T-helper 2 cell (primary cell): ENCODE measurements around the gene PPP2R5B.

Experiments used
- DNase-seq, 5 experiments: peaks; one replicate each; pipeline versions ENCODE4 v3.0.0 to v3.0.0-alpha.2; 2012 to 2022

PPP2R5B gene

GRCh38 chr11:64908766-64909165, 15.7 kb upstream of the PPP2R5B start:
- no peak for DNase-seq

GRCh38 chr11:64909653-64910343, 14.7 kb upstream of the PPP2R5B start:
- DNase-seq: no peak

DNA sequence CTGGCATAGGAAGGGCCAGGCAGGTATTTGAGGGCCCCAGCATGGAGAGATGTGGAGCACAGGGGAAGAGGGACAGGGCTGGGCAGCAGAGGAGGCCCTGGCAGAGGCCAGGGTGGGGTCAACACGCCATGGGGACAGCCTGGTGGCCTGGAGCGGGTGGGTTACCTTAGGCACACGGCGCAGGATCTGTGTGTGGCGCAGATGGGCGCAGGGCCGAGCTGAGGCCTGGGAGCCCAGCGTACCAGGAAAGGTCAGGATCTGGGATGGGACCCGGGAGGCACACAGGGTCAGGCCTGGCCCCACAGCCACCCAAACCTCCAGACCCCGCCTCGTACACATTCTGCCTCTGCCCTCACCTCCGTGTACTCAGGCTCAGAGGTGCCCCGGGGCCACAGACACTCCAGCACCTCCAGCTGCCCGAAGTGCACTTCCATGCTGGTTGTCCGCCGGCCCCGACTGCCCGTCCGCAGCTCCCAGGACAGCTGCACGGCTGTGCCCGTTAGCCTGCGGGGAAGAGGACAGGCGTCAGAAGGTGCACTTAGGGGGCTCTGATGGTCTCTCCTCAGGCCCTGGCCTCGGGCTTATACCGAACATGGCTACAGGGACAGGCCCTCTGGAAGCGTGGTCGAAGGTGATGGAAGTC, 13.9 kb upstream of the PPP2R5B start:
- DNase-seq: no peak

GRCh38 chr11:64911142-64911541, 13.3 kb upstream of the PPP2R5B start:
- no peak for DNase-seq

- no peak for DNase-seq
Observed at GRCh38 chr11:64911689-64912088, 12.8 kb upstream of the PPP2R5B start.

DNA sequence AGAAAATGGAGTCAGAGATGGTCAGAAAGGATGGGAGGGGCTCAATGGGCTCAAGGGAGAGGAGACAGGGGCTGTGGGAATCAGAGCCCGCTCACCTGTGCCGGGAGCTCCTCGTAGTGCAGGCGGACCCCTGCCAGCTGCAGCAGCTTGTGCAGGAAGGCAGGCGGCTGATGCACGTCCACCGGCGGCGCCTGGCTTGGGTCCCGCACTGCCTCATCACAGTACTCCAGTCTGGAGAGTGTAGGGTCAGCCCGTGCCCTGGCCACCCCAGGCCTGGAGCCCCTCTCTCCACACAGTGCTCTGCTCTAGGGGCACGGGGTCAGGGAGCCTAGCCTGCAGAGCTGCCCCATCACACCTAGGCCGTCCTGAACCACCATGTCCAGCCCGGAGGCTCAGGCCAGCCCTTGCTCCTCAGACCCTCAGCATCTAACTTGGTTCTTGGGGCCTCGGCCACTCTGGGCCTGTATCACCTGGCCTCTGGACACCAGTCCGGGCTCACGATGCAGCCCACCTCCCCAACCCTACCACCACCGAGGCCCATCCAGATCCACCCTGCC, 11.2 kb upstream of the PPP2R5B start:
- no peak for DNase-seq

GRCh38 chr11:64914123-64914522, 10.4 kb upstream of the PPP2R5B start:
- no peak for DNase-seq

DNA sequence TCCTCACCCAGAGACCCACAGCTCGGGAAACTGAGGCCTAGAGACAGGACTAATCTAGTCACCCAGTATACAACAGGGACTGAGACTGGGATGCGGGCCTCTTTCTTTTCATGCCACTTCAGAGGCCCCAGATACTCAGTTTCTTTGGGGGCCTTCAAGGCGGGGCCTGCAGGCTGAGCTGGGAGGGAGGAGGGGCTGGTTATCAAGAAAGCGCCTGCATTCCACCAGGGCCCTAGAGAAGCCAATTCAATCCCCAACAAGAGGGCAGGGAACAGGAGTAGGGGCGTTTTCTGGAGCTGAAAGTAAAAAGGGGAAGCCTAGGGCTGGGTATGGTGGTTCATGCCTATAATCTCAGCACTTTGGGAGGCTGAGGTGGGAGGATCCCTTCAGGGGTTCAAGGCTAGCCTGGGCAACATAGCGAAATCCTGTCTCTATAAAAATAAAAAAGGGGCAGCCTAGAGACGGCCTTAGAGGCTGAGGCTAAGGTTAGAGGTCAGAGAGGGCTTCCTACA, 9.1 kb upstream of the PPP2R5B start:
- no peak for DNase-seq

DNA sequence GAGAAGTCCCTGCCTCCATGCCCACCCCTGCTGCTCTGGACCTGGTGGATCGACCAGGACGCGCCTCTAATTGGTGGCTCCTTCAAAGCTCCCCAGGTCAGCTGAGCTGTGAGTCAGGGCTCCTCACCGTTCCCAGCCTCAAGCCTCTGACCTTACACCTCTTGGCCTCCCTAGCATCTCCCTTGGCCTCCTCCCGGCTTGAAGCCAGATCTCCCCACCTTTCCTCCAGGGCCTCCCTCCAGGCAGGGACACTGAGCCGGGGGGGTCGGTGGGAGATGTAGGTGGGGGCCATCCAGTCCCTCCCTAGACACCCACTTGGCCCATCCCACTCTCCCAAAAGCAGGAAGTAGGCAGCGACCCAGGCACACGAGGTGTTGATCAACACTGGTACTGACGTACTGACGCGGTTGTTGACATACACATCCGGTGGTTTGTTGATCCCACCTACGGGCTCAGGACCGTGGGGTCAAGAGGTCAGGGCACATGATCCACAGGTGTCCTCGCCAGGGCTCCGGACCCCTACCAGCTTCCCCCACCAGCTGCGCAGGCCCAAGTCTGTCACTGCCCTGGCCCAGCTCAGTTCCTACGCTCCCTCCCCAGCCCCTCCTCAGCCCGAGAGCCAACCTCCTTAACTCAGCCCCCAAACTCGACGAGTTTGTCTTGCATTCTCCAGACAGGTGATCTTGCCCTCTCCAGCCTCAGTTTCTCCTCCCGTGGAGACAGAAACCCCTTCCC, 8.3 kb upstream of the PPP2R5B start:
- DNase-seq: peak in 3 of 5 experiments; percentile 35 to 76 (median 55)

DNA sequence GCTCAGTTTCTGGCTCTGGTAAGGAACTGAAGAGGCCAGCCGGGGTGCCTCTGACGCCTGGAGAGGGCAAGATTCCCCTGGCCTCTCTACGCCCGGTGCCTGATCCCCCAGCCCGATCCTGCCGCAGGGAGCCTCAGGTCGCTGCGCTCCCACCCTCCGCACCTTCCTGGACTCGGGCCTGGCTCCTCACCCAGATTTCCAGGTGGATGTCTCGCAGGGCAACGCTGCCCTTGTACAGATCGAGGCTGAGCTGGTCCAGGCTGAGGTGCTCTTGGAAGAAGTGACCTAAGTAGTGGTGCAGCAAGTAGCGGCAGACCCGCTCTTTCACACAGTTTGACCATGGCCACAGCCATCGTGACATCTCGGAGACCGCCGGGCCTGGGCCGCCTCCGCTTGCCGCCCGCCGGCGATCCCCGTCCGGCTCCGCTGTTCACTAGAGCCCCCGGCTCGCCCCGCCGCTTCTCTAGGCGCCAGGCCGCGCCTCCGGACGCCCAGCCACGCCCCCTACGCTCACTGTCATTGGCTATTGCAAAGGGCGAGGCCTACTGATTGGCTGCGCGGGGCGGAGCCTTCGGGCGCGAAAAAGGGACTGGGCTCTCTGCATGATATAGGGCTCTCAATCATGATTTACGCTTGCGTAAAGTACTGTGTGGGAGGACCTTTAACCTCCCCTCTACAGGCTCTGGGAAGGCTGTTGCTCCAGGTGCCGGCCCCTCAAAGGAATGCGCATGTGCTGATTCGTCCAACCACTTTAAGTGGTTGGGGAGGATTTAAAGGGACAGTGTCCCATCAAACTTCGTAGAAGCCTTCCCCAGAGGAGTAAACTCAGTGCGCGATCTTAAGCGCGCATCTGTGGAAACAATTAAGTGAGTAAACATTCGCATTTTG, 7.5 kb upstream of the PPP2R5B start, which contains the start of gene ATG2A:
ATG2A (minus strand) TSS at position 435 of the 888 bp plus-strand sequence; CDS start at position 361, 74 bp downstream.
- DNase-seq: peak; percentile 96 to 100 (median 98)

DNA sequence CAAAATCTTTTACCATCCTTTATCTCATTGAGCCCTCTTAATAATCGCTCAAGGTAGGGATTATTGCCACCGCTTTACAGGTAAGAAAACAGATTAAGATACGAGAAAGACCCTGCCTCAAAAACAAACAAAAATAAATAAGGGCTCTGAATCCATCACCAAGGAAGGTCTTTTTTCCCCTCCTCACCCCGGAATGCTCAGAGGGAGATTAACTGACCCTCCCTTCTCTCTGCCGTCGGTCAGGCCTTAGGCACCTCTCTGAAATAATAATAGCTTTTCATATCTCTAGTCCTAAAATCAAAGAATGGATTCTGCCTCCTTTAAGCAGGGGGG, 6.9 kb upstream of the PPP2R5B start:
- no peak for DNase-seq

DNA sequence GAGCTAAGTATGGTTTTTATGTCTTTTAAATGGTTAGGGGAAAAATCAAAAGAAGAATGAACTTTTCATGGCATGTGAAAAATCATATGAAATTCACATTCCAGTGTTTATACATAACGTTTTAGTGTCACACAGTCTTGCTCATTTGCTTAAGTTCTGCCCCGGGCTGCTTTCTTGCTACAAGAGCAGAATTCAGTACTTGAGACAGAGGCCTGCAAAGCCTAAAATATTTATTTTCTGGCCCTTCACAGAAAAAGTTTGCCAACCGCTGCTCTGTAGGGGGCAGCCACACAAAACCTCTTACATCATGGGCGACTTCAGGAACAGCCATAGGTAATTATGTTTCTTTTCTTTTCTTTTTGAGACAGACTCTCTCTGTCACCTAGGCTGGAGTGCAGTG, 6.5 kb upstream of the PPP2R5B start:
- peak in 1 of 5 experiments; percentile 19 for DNase-seq

DNA sequence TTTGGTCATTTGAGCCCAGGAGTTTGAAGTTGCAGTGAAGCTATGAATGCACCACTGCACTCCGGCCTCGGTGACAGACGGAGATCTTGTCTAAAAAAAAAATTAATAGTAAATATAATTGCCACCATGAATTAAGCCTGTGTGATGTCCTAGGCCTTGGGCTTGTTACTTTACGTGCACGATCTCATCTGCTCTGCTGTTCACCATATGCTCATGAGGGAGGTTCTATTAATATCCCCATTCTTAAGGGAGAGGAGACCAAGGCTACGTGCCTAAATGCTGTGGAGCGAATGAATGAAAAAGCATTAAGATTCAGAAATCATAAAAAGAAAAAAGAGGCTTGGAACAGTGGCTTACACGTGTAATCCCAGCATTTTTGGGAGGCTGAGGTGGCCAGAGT, 4.9 kb upstream of the PPP2R5B start:
- no peak for DNase-seq

DNA sequence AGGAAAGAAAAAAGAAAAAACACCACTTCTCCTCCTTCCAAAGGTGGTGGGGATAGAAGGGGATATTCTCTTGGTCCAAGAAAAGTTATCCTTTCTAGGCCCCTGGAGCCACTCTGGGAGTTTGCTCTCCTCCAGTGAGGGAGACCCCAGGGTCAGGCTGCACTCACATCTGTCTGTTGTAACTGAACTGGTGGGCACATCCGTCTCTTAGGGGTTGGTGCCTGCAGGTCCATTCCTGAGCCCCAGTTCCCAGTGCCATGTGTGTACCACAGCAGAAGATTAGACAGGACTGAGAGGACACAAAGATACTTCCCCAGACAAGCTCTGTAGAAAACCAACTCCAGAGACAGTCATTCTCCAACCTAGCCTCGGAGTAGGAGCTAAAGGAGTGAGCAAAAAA, 4.4 kb upstream of the PPP2R5B start:
- no peak for DNase-seq

GRCh38 chr11:64921384-64921783, 3.1 kb upstream of the PPP2R5B start:
- no peak for DNase-seq

GRCh38 chr11:64923151-64923661, 1.3 kb upstream of the PPP2R5B start:
- no peak for DNase-seq

GRCh38 chr11:64924910-64925284, 408 bp downstream of the PPP2R5B start:
- DNase-seq: no peak

DNA sequence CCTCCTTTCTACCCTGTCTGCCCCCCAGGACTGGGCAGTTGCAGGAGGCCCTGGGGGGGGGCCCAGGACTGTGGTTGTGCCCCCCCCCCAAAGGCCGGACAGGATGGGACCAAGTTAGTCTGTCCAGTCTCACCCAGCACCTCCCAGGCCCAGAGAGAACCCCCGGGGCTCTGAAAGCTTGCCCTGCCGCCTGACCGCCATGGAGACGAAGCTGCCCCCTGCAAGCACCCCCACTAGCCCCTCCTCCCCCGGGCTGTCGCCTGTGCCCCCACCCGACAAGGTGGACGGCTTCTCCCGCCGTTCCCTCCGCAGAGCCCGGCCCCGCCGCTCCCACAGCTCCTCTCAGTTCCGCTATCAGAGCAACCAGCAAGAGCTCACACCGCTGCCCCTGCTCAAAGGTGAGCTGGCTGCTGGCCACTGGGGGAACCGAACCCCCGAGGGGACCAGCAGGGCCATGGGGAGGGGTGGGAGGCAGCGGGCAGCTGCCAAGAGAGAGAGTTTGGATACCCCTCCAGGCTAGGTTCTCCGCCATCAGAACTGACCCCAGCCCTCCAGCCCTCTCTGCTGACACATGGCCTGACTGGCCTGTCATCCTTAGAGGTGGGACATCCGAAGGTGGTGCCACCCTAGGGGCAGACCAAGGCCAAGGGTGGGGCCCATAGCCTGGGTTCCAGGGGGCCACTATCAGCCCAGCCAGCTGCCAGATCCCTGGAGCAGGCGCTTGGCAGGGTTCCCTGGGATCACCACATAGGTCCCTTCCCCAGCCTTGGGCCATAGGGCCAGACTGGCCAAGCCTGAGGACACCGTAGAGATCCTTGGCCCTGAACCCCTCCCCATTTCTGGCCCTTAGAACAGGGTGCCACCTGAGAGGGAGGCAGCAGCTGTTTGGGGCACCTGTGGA, 1.3 kb downstream of the PPP2R5B start:
- no peak for DNase-seq

DNA sequence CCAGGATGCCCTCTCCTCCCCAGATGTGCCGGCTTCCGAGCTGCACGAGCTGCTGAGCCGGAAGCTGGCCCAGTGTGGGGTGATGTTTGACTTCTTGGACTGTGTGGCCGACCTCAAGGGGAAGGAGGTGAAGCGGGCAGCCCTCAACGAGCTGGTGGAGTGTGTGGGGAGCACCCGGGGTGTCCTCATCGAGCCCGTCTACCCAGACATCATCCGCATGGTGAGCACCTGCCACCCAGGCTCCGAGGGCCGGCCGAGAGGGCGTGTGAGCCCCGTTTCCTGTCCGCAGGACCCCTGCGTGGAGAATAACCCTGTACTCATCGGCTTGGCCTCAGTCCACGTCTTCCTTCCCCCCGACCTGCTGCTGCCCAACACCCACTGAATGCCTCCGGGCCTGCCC, 2.2 kb downstream of the PPP2R5B start:
- no peak for DNase-seq

GRCh38 chr11:64928957-64929356, 4.5 kb downstream of the PPP2R5B start:
- no peak for DNase-seq

- no peak for DNase-seq
Observed at GRCh38 chr11:64929625-64930024, 5.1 kb downstream of the PPP2R5B start.
